Measurements from ENCODE around the gene FOXG1. TPM values are rescaled to one million over a fixed set of nuclear protein-coding genes. Genes with fewer than 3 reads are reported as not detected.

FOXG1 gene
- total and polyA plus RNA-seq, 9 of the 15 experiments (the other 6 are each of a cell fraction or from before 2014, with no cell fraction given), result 0.56 to 3.7 (median 0.85) TPM

- TF ChIP-seq, protein P1, sequence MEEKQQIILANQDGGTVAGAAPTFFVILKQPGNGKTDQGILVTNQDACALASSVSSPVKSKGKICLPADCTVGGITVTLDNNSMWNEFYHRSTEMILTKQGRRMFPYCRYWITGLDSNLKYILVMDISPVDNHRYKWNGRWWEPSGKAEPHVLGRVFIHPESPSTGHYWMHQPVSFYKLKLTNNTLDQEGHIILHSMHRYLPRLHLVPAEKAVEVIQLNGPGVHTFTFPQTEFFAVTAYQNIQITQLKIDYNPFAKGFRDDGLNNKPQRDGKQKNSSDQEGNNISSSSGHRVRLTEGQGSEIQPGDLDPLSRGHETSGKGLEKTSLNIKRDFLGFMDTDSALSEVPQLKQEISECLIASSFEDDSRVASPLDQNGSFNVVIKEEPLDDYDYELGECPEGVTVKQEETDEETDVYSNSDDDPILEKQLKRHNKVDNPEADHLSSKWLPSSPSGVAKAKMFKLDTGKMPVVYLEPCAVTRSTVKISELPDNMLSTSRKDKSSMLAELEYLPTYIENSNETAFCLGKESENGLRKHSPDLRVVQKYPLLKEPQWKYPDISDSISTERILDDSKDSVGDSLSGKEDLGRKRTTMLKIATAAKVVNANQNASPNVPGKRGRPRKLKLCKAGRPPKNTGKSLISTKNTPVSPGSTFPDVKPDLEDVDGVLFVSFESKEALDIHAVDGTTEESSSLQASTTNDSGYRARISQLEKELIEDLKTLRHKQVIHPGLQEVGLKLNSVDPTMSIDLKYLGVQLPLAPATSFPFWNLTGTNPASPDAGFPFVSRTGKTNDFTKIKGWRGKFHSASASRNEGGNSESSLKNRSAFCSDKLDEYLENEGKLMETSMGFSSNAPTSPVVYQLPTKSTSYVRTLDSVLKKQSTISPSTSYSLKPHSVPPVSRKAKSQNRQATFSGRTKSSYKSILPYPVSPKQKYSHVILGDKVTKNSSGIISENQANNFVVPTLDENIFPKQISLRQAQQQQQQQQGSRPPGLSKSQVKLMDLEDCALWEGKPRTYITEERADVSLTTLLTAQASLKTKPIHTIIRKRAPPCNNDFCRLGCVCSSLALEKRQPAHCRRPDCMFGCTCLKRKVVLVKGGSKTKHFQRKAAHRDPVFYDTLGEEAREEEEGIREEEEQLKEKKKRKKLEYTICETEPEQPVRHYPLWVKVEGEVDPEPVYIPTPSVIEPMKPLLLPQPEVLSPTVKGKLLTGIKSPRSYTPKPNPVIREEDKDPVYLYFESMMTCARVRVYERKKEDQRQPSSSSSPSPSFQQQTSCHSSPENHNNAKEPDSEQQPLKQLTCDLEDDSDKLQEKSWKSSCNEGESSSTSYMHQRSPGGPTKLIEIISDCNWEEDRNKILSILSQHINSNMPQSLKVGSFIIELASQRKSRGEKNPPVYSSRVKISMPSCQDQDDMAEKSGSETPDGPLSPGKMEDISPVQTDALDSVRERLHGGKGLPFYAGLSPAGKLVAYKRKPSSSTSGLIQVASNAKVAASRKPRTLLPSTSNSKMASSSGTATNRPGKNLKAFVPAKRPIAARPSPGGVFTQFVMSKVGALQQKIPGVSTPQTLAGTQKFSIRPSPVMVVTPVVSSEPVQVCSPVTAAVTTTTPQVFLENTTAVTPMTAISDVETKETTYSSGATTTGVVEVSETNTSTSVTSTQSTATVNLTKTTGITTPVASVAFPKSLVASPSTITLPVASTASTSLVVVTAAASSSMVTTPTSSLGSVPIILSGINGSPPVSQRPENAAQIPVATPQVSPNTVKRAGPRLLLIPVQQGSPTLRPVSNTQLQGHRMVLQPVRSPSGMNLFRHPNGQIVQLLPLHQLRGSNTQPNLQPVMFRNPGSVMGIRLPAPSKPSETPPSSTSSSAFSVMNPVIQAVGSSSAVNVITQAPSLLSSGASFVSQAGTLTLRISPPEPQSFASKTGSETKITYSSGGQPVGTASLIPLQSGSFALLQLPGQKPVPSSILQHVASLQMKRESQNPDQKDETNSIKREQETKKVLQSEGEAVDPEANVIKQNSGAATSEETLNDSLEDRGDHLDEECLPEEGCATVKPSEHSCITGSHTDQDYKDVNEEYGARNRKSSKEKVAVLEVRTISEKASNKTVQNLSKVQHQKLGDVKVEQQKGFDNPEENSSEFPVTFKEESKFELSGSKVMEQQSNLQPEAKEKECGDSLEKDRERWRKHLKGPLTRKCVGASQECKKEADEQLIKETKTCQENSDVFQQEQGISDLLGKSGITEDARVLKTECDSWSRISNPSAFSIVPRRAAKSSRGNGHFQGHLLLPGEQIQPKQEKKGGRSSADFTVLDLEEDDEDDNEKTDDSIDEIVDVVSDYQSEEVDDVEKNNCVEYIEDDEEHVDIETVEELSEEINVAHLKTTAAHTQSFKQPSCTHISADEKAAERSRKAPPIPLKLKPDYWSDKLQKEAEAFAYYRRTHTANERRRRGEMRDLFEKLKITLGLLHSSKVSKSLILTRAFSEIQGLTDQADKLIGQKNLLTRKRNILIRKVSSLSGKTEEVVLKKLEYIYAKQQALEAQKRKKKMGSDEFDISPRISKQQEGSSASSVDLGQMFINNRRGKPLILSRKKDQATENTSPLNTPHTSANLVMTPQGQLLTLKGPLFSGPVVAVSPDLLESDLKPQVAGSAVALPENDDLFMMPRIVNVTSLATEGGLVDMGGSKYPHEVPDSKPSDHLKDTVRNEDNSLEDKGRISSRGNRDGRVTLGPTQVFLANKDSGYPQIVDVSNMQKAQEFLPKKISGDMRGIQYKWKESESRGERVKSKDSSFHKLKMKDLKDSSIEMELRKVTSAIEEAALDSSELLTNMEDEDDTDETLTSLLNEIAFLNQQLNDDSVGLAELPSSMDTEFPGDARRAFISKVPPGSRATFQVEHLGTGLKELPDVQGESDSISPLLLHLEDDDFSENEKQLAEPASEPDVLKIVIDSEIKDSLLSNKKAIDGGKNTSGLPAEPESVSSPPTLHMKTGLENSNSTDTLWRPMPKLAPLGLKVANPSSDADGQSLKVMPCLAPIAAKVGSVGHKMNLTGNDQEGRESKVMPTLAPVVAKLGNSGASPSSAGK (IDR thresholded peaks at IDR 0.05), result no peak
- TF ChIP-seq RNF2 (IDR thresholded peaks at IDR 0.05) (no peak), NR2C1 (IDR thresholded peaks at IDR 0.05) (no peak), NR2C1 (tag; IDR thresholded peaks at IDR 0.05) (no peak), WHSC1 (IDR thresholded peaks at IDR 0.05; ENCODE audit: low read length) (no peak), TRIM28 (IDR thresholded peaks at IDR 0.05) (no peak), CBX3 (IDR thresholded peaks at IDR 0.05; ENCODE audit: borderline replicate concordance in 1 of 2, low read length in 2 of 2) (no peak), ZNF280A (IDR thresholded peaks at IDR 0.05; ENCODE audit: low read depth, partially characterized antibody) (no peak)
- TF ChIP-seq, protein P2, sequence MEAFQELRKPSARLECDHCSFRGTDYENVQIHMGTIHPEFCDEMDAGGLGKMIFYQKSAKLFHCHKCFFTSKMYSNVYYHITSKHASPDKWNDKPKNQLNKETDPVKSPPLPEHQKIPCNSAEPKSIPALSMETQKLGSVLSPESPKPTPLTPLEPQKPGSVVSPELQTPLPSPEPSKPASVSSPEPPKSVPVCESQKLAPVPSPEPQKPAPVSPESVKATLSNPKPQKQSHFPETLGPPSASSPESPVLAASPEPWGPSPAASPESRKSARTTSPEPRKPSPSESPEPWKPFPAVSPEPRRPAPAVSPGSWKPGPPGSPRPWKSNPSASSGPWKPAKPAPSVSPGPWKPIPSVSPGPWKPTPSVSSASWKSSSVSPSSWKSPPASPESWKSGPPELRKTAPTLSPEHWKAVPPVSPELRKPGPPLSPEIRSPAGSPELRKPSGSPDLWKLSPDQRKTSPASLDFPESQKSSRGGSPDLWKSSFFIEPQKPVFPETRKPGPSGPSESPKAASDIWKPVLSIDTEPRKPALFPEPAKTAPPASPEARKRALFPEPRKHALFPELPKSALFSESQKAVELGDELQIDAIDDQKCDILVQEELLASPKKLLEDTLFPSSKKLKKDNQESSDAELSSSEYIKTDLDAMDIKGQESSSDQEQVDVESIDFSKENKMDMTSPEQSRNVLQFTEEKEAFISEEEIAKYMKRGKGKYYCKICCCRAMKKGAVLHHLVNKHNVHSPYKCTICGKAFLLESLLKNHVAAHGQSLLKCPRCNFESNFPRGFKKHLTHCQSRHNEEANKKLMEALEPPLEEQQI (IDR thresholded peaks at IDR 0.05), result no peak
- TF ChIP-seq, protein P3, sequence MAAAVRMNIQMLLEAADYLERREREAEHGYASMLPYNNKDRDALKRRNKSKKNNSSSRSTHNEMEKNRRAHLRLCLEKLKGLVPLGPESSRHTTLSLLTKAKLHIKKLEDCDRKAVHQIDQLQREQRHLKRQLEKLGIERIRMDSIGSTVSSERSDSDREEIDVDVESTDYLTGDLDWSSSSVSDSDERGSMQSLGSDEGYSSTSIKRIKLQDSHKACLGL (CRISPR knock-in tag; IDR thresholded peaks at IDR 0.05; ENCODE audit: borderline replicate concordance, poor library complexity, severe bottlenecking), result no peak
Measured at GRCh38 chr14:28719130-28719529, 47.5 kb upstream of the FOXG1 start (continued).
